GM12872 (cell line): ENCODE measurements around the gene OLFML2B.

Experiments used
- CTCF ChIP-seq: IDR thresholded peaks from 3 replicates; pipeline ENCODE4 v1.5.1; 2011; ENCODE audit warnings: low read depth, mild to moderate bottlenecking, low read length, moderate library complexity; ENCODE audit not compliant: insufficient read depth

The OLFML2B gene

DNA sequence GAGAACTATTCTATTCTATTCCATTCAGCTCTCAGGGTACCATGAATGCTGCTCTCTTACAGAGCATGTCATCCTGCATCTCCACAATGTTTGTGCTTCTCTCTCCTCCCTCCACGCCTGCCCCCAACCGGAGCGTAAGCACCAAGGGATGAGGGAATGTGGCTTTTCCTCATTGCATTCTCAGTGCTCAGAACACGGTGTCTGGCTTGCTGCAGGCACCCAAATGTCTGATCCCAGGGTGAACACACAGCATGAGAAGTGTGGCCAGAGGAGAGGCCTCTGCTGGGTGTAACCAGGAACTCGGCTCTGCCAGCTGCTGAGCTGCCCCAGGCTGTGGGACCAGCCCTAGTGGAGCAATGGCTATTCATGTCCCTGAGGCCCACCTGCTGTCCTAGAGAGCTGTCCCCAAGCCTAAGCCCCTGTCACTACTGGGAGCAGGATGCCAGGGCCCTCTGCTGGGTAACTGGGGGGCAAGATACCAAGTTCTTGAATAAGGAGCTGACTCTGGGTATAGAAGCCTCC lies 38.3 kb downstream of the OLFML2B start:
- no peak for TF ChIP-seq CTCF

GRCh38 chr1:161983725-161984124 lies 39.9 kb downstream of the OLFML2B start:
- TF ChIP-seq CTCF: no peak

DNA sequence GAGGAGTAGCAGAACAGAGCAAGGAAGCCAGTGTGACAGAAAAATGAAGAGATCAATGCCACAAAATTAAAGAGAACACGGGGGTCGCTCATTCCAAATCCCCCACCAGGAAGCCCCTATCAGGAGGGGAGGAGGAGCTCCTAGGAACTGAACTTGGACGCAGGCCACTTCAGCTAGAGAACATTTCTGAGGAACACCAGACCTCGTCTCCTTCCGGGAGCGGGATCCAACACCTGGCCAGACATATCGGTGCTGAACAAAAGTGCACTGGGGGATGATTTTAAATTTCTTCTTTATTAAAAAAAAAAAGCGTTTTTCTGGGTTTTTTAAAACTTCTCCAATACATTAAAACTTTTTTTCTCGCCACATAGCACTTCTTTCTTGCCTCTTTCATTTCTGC lies 40.8 kb downstream of the OLFML2B start:
- no peak for TF ChIP-seq CTCF

DNA sequence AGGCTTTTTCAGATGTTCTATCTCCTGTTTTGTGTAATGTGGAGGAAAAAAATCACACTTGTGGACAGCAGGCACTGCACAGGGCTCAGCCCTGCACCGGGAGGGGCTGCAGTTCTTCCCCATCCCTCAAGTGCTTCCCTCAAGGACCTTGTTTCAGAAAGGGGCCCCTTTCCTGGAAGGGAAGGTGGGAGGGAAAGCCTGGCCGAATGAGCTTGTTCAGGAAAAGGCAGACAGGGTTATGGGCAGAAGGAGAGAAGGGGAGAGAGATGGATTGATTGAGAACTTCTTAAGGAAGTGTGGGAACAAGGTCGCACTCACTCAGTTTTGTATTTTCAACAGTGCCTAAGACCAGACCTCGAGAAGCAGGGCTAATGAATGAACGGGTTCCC lies 41.2 kb downstream of the OLFML2B start:
- TF ChIP-seq CTCF: no peak

DNA sequence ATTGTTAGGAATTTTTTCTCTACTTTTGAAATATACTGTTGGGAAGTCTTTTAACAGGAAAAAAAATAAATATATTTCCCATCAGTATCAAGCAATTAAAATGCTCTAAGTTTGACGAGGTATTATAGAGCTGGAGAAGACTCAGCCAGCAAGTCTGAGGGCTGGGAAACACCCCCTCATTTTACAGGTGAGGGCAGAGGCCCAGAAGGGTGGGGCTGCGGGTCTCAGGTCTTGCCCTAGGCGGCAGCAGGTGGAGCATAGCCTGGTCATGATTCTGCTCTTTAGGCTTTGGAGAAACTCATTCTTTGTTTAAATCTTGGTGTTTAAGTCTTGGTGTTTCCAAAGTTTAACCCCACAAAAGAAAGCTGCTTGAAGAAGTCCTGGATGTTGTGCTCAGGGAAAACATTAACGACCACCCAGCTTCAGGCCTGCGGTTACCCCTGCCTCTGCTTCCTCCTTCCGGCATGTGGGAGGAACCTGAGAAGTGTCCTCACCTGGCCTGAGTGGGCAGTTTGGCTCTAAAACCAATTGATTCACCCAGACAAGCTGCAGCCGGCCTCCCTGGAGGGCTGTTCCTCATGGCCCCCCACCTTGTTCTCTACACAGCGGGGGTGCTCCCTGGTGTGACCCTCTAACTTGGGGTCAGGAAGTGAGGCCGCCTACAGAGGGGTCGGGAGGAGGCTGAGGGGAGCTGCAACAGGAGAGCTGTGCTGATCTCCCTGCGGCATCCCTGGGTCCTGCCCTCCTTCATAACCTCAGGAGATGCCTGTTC lies 41.7 kb downstream of the OLFML2B start:
- no peak for TF ChIP-seq CTCF

- TF ChIP-seq CTCF: no peak
Observed at GRCh38 chr1:161981126-161981525, 42.5 kb downstream of the OLFML2B start.

DNA sequence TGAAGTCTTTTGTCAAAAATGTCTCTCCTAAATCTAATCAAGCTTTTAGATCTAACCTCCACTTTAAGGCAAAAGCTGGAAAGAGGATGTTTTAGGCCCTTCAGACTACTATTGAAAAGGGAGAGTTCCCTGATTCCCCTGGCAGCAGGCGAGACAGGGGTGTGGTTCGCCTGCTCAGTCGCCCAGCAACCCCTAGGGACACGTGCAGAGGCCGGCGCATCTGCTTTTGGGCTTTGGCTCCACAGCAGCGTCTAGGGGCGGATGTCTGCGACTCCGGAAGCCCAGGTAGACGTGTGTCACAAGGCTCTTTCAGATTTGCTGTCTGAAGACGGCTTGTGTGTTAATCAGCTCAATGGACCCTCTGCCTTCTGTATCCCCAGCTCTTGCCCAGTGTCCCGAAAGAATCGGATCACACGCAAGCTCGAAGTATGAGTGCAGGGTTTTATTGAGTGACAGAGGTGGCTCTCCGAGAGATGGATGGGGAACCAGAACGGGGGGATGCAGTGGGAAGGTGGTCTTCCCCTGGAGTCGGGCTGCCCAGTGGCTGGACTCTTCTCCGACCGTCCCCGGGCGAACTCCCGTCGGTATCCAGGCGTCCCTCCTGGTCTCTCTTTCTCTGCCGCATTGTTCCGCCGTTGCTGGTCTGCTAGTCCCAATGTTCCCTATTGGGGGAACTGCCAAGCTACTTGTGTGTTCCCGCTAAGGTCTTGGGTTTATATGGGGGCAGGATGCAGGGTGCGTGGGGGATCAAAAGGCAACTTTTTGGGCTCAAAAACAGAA lies 45.5 kb downstream of the OLFML2B start:
- no peak for TF ChIP-seq CTCF
